Tibial nerve (tissue), 4 donors: ENCODE results near the gene PRKCZ. TPM values are rescaled to one million over a fixed set of nuclear protein-coding genes. Genes with fewer than 3 reads are reported as not detected.
"Not testable (repeated sequence)": the region's sequence is repeated elsewhere in the genome, so short reads cannot be mapped to it uniquely, and the experiment has no call there.

Experiments used
- DNase-seq, 2 donors: peaks; one replicate each; pipeline ENCODE4 v3.0.0-alpha.2; 2019; ENCODE audit warnings: low spot score in 2 of 2
- H3K27ac ChIP-seq, 4 donors: fragments of 200-600 bp; sonication (generic) in 3 of 4; one replicate each; pipeline ENCODE4 v1.5.1; 2017 to 2019; ENCODE audit warnings: mild to moderate bottlenecking in 1 of 4
- H3K27me3 ChIP-seq, 2 donors: fragments of 200-600 bp; sonication (generic) in 1 of 2; one replicate each; pipeline versions ENCODE4 v1.5.1 to v1.6.0; 2017 to 2019
- H3K36me3 ChIP-seq, 3 donors: fragments of 200-600 bp; sonication (generic); one replicate each; pipeline ENCODE4 v1.5.1; 2018 to 2019
- H3K4me1 ChIP-seq, 4 donors: fragments of 200-600 bp; sonication (generic) in 3 of 4; one replicate each; pipeline ENCODE4 v1.5.1; 2017 to 2019
- H3K4me3 ChIP-seq, 4 donors: fragments of 200-600 bp; sonication (generic) in 3 of 4; one replicate each; pipeline ENCODE4 v1.5.1; 2017 to 2019; ENCODE audit warnings: mild to moderate bottlenecking in 1 of 4, moderate library complexity in 1 of 4
- H3K9me3 ChIP-seq, 4 donors: fragments of 200-600 bp; sonication (generic) in 3 of 4; one replicate each; pipeline ENCODE4 v1.5.1; 2017 to 2019
- EP300 ChIP-seq, 2 donors: sonication (generic); formaldehyde crosslinking; IDR thresholded peaks; one replicate each; pipeline ENCODE4 v1.6.1; 2017; ENCODE audit warnings: antibody characterized with exemption in 2 of 2, mild to moderate bottlenecking in 1 of 2
- POLR2A ChIP-seq, 2 donors: fragments of 450-650 bp; IDR thresholded peaks; one replicate each; pipeline ENCODE4 v1.6.1; 2017; ENCODE audit warnings: antibody characterized with exemption in 2 of 2, mild to moderate bottlenecking in 2 of 2, moderate library complexity in 2 of 2
- WGBS, 2 donors: methylation state at CpG; one replicate each; pipeline ENCODE4 v1.1.5; 2018; 5-methylcytosine and 5-hydroxymethylcytosine counted together
- total RNA-seq, 4 donors: library from RNA; depleted of rRNA; stranded (reverse); fragments of >200 nt; gene quantifications; one replicate each; pipeline ENCODE4 v1.1.0, GENCODE V29; 2016
- TF ChIP-seq, protein P1 (sequence below), 5 experiments: fragments of 200-600 bp in 3 of 5; fragments of 450-650 bp in 2 of 5; sonication (generic) in 3 of 5; IDR thresholded peaks; one replicate each; pipeline ENCODE4 v1.5.1; 2016 to 2019; ENCODE audit warnings: antibody characterized with exemption in 5 of 5, mild to moderate bottlenecking in 3 of 5, moderate library complexity in 2 of 5

The PRKCZ gene
- total RNA-seq, 4 donors from 2014 or later = 2.0 to 3.9 (median 2.8) TPM

DNA sequence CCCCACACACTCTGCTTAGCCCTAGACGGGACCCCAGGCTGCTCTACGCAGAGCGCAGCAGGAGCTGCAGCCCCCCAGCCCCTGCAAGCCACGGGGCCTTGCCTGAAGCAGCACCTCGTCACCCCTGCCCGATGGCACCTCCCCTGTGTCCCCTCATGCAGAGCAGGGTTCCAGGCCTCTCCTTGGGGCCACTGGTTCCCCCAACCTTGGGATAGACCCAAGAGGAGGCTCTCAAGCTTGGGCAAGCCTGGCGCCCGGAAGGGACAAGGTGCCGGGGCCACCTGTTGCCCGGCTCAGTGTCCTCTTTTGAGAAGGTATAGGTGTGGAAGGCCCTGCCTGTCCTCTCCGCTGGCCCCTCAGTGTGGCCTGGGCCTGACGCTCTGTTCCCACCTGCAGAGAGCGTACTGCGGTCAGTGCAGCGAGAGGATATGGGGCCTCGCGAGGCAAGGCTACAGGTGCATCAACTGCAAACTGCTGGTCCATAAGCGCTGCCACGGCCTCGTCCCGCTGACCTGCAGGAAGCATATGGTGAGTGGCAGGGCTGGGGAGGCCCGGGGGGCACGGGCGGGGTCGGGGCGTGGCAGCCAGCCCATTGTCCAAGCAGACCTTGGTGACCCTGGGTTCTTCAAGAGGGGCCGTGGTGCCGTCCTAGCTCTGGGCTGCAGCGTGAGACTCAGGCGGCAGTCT lies 93.7 kb downstream of the PRKCZ start:
- Histone ChIP-seq H3K36me3 (no peaks in the 10 kb centered on the region), H3K4me1 (no peaks in the 10 kb centered on the region), H3K9me3 (no peaks in the 10 kb centered on the region), H3K27ac (no peak overlapping the region), H3K4me3 (no peak overlapping the region), H3K27me3 (no peaks in the 10 kb centered on the region)
- DNase-seq = no peak
- TF ChIP-seq, protein P1, sequence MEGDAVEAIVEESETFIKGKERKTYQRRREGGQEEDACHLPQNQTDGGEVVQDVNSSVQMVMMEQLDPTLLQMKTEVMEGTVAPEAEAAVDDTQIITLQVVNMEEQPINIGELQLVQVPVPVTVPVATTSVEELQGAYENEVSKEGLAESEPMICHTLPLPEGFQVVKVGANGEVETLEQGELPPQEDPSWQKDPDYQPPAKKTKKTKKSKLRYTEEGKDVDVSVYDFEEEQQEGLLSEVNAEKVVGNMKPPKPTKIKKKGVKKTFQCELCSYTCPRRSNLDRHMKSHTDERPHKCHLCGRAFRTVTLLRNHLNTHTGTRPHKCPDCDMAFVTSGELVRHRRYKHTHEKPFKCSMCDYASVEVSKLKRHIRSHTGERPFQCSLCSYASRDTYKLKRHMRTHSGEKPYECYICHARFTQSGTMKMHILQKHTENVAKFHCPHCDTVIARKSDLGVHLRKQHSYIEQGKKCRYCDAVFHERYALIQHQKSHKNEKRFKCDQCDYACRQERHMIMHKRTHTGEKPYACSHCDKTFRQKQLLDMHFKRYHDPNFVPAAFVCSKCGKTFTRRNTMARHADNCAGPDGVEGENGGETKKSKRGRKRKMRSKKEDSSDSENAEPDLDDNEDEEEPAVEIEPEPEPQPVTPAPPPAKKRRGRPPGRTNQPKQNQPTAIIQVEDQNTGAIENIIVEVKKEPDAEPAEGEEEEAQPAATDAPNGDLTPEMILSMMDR (IDR thresholded peaks at IDR 0.05) = no peak
- TF ChIP-seq POLR2A (IDR thresholded peaks at IDR 0.05) = no peak
- no peak for TF ChIP-seq EP300 (IDR thresholded peaks at IDR 0.05)
- WGBS, 2 donors = 83 to 89% methylated on average over 24 to 26 of the region's 30 CpGs

DNA sequence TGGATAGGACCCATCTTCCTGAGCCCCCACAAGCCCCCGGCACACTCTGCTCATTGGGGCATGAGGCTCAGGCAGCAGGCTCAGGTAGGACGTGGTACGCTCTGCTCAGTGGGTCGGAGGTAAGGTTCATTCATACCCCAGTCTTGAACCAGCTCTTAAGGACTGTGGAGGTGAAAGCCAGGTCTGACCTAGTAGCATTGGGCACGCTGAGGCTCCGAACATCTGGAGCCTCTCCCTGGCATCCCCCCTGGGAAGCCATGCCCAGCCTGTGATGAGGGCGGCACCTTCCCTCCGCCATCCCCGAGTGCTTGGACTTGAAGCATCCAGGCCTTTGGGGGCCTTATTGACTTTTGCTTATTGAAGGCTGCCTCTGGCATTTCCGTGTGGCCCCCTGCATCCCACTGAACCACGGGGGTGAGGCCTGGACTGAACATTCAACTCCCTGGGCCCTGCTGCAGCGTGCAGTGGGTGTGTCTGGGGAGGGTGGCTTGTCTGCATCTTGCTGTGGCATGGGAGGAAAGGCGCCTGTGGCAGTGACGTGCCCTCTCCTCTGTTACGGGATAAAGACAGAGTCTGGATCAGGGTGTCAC lies 94.4 kb downstream of the PRKCZ start:
- Histone ChIP-seq H3K27me3 (no peaks in the 10 kb centered on the region), H3K9me3 (no peaks in the 10 kb centered on the region), H3K4me1 (no peaks in the 10 kb centered on the region), H3K4me3 (no peak overlapping the region), H3K36me3 (no peaks in the 10 kb centered on the region), H3K27ac (no peak overlapping the region)
- TF ChIP-seq EP300 (IDR thresholded peaks at IDR 0.05) = no peak
- TF ChIP-seq POLR2A (IDR thresholded peaks at IDR 0.05) = no peak
- TF ChIP-seq, protein P1 (IDR thresholded peaks at IDR 0.05) = no peak
- no peak for DNase-seq
- WGBS, 2 donors = 83 to 84% methylated on average over 12 to 15 of the region's 15 CpGs

DNA sequence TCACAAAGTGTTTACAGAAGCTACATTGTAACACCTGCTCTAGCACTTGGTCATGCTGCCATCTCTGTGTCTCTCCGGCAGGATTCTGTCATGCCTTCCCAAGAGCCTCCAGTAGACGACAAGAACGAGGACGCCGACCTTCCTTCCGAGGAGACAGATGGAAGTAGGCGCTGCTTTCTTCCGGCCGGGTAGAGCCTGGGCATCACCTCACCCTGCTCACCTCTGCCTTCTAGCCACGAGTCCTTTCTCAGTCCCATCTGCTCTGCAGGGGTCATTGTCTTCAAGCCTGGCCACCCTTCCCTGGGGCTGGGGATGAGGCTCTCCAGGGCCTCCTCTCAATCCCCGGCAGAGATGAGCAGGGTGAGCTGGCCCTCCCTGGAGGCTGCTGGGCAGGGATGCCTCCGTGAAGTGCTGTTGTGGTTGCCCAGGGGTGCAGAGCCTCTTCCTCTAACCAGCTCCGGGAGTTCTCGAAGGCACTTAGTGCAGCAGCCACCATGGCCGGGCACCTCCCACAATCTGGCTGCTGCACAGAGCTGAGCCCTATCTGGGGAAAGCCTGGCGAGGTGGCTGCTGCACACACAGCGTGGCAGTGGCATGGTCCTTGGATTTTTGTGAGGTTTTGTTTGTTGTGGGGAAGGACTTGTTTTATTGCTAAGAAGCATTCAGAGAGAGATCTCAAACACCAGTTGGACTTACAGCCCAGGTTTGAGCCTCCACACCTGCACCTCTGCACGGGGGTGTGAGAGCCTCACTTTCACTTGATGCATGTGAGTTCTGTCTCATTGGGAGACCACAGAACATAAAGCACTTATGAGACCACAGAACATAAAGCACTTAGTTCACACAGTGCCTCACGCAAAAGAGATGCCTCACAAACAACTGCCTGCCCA lies 96.0 kb downstream of the PRKCZ start:
- TF ChIP-seq POLR2A (IDR thresholded peaks at IDR 0.05) (no peak), EP300 (IDR thresholded peaks at IDR 0.05) (no peak)
- TF ChIP-seq, protein P1 (IDR thresholded peaks at IDR 0.05) = no peak
- no peak for DNase-seq
- H3K9me3 ChIP-seq = no peaks in the 10 kb centered on the region
- no peaks in the 10 kb centered on the region for H3K4me1 ChIP-seq
- no peak overlapping the region for H3K27ac ChIP-seq
- no peak overlapping the region for H3K4me3 ChIP-seq
- 90 to 92% methylated on average over 15 to 19 of the region's 19 CpGs for WGBS, 2 donors
- H3K36me3 ChIP-seq = no peaks in the 10 kb centered on the region
- no peaks in the 10 kb centered on the region for H3K27me3 ChIP-seq

DNA sequence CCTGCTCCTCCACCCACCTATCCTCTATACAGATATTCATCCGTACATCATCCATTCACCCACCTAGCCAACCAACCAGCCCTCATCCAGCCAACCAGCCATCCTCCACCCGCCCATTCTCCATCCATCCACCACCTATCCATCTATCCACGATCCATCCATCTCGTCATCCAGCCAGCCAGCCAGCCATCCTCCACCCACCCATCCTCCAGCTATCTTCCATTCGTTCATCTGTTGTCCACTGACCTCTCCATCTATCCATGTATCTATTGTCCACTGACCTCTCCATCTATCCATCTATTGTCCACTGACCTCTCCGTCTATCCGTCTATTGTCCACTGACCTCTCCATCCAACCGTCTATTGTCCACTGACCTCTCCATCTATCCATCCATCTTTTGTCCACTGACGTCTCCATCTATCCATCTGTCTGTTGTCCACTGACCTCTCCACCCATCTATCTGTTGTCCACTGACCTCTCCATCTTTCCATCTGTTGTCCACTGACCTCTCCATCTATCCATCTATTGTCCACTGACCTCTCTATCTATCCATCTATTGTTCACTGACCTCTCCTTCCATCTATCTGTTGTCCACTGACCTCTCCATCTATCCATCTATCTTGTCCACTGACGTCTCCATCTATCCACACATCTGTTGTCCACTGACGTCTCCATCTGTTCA lies 96.8 kb downstream of the PRKCZ start:
- no peak for DNase-seq
- no peak overlapping the region for H3K27ac ChIP-seq
- no peaks in the 10 kb centered on the region for H3K36me3 ChIP-seq
- WGBS, 2 donors = 84 to 89% methylated on average over 11 of the region's 11 CpGs
- no peaks in the 10 kb centered on the region for H3K9me3 ChIP-seq
- H3K27me3 ChIP-seq = no peaks in the 10 kb centered on the region
- H3K4me3 ChIP-seq = no peak overlapping the region
- no peaks in the 10 kb centered on the region for H3K4me1 ChIP-seq
- TF ChIP-seq POLR2A (IDR thresholded peaks at IDR 0.05) (no peak), EP300 (IDR thresholded peaks at IDR 0.05) (no peak)
- TF ChIP-seq, protein P1 (IDR thresholded peaks at IDR 0.05) = no peak

DNA sequence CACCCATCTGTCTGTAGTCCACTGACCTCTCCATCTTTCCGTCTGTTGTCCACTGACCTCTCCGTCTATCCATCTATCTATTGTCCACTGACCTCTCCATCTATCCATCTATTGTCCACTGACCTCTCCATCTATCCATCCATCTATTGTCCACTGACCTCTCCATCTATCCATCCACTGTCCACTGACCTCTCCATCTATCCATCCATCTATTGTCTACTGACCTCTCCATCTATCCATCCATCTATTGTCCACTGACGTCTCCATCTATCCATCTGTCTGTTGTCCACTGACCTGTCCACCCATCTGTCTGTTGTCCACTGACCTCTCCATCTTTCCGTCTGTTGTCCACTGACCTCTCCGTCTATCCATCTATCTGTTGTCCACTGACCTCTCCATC lies 97.7 kb downstream of the PRKCZ start:
- not testable (repeated sequence) for H3K9me3 ChIP-seq, H3K36me3 ChIP-seq, H3K4me3 ChIP-seq, H3K27ac ChIP-seq, H3K27me3 ChIP-seq, H3K4me1 ChIP-seq, DNase-seq
- 93 to 96% methylated on average over 5 of the region's 5 CpGs for WGBS, 2 donors
